ENCODE results near the gene SIX6.

The SIX6 gene

GRCh38 chr14:60488175-60488574 lies 20.8 kb upstream of the SIX6 start:
- Mint-ChIP-seq H3K4me3 (no peak overlapping the region), H3K27me3 (ENCODE audit: low read depth) (peaks cover 12% of the 10 kb centered on the region), H3K4me1 (no peaks in the 10 kb centered on the region), H3K9me3 (no peaks in the 10 kb centered on the region), H3K27ac (no peak overlapping the region), H3K36me3 (ENCODE audit: low read depth) (no peaks in the 10 kb centered on the region)
- TF ChIP-seq CTCF (IDR thresholded peaks at IDR 0.05; ENCODE audit: unreplicated experiment in 3 of 3) = peak; percentile 24 to 40 (median 27)

- H3K9me3 Mint-ChIP-seq = no peaks in the 10 kb centered on the region
- H3K36me3 Mint-ChIP-seq (ENCODE audit: low read depth) = no peaks in the 10 kb centered on the region
- peaks cover 12% of the 10 kb centered on the region for H3K27me3 Mint-ChIP-seq (ENCODE audit: low read depth)
- H3K4me1 Mint-ChIP-seq = no peaks in the 10 kb centered on the region
- H3K27ac Mint-ChIP-seq = no peak overlapping the region
- no peak overlapping the region for H3K4me3 Mint-ChIP-seq
- no peak for TF ChIP-seq CTCF (IDR thresholded peaks at IDR 0.05; ENCODE audit: unreplicated experiment in 3 of 3)
Observed at GRCh38 chr14:60490270-60490669, 18.7 kb upstream of the SIX6 start.

- Mint-ChIP-seq H3K36me3 (ENCODE audit: low read depth) (no peaks in the 10 kb centered on the region), H3K27ac (no peak overlapping the region), H3K4me1 (no peaks in the 10 kb centered on the region), H3K4me3 (no peak overlapping the region), H3K27me3 (ENCODE audit: low read depth) (peaks cover 38% of the 10 kb centered on the region), H3K9me3 (no peaks in the 10 kb centered on the region)
- no peak for TF ChIP-seq CTCF (IDR thresholded peaks at IDR 0.05; ENCODE audit: unreplicated experiment in 3 of 3)
Observed at GRCh38 chr14:60495946-60496345, 13.0 kb upstream of the SIX6 start.

- Mint-ChIP-seq H3K27ac (no peak overlapping the region), H3K4me3 (no peak overlapping the region), H3K4me1 (peaks cover 5% of the 10 kb centered on the region), H3K27me3 (ENCODE audit: low read depth) (peaks cover 87% of the 10 kb centered on the region), H3K9me3 (no peaks in the 10 kb centered on the region), H3K36me3 (ENCODE audit: low read depth) (no peaks in the 10 kb centered on the region)
- TF ChIP-seq CTCF (IDR thresholded peaks at IDR 0.05; ENCODE audit: unreplicated experiment in 3 of 3) = no peak
Observed at GRCh38 chr14:60502541-60502940, 6.4 kb upstream of the SIX6 start.

DNA sequence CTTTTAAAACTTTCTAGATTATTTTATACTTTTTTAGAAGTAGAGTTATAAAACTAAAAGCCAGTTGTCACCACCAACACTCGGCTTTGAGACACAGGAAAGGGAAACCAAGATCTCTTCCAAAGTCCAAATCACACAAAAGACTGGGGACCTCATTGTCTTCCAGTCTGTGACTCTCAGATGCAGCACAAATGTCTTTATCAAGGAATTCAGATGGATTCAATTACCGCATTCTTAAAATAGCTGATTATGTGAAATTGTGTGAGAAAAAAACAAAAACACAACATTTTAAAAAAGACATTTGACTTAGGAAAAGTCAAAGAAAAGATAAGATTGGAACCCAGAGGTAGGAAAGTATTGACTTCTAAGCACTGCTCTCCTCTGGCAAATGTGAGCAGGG lies 3.5 kb upstream of the SIX6 start:
- H3K27ac Mint-ChIP-seq = no peak overlapping the region
- H3K36me3 Mint-ChIP-seq (ENCODE audit: low read depth) = no peaks in the 10 kb centered on the region
- peaks cover 14% of the 10 kb centered on the region for H3K4me1 Mint-ChIP-seq
- no peak for TF ChIP-seq CTCF (IDR thresholded peaks at IDR 0.05; ENCODE audit: unreplicated experiment in 3 of 3)
- H3K9me3 Mint-ChIP-seq = no peaks in the 10 kb centered on the region
- H3K27me3 Mint-ChIP-seq (ENCODE audit: low read depth) = peaks cover 100% of the 10 kb centered on the region
- H3K4me3 Mint-ChIP-seq = no peak overlapping the region

- Mint-ChIP-seq H3K27ac (no peak overlapping the region), H3K4me3 (no peak overlapping the region), H3K27me3 (ENCODE audit: low read depth) (peaks cover 100% of the 10 kb centered on the region), H3K36me3 (ENCODE audit: low read depth) (no peaks in the 10 kb centered on the region), H3K9me3 (no peaks in the 10 kb centered on the region), H3K4me1 (peaks cover 14% of the 10 kb centered on the region)
- TF ChIP-seq CTCF (IDR thresholded peaks at IDR 0.05; ENCODE audit: unreplicated experiment in 3 of 3) = no peak
Observed at GRCh38 chr14:60506010-60506409, 2.9 kb upstream of the SIX6 start.
